Naive thymus-derived CD4-positive, alpha-beta T cell (primary cell): ENCODE data around the gene JOSD2. TPM values are rescaled to one million over a fixed set of nuclear protein-coding genes. Genes with fewer than 3 reads are reported as not detected.

Experiments
- ATAC-seq: fragments of 150-1000 bp; cut with Tn5 transposase; 2 replicates; pipeline ENCODE4 v1.10.0; 2021; ENCODE audit warnings: mild to moderate bottlenecking, moderate library complexity
- CTCF ChIA-PET: fragments of 350-600 bp; sonication (Branson Sonifier 250); formaldehyde crosslinking; loops from one replicate; lab custom pipeline; 2021; ENCODE audit warnings: antibody characterized with exemption; lab: Charles Lee
- POLR2A ChIA-PET: fragments of 350-600 bp; sonication (Branson Sonifier 250); formaldehyde crosslinking; loops from one replicate; lab custom pipeline; 2021; ENCODE audit warnings: antibody characterized with exemption, inconsistent platforms; lab: Charles Lee
- DNase-seq, 9 donors: peaks; one replicate each; pipeline versions ENCODE4 v3.0.0 to v3.0.0-alpha.2; 2020 to 2022; ENCODE audit warnings: mixed read lengths in 1 of 9
- H3K27ac ChIP-seq: one replicate; pipeline ENCODE4 v1.7.0; 2013; ENCODE audit warnings: mild to moderate bottlenecking, low read depth, low read length, moderate library complexity
- H3K27me3 ChIP-seq, 2 donors: one replicate each; pipeline ENCODE4 v1.7.0; 2013; ENCODE audit warnings: low read length in 2 of 2, mild to moderate bottlenecking in 2 of 2, moderate library complexity in 2 of 2; ENCODE audit not compliant: control insufficient read depth in 2 of 2, insufficient read depth in 2 of 2
- H3K36me3 ChIP-seq, 3 experiments: 1 replicate in 2 of 3; 2 replicates in 1 of 3; pipeline ENCODE4 v1.7.0; 2013; ENCODE audit warnings: low read length in 3 of 3, mild to moderate bottlenecking in 3 of 3, moderate library complexity in 1 of 3; ENCODE audit not compliant: insufficient read depth in 3 of 3, control insufficient read depth in 2 of 3
- H3K4me1 ChIP-seq, 2 donors: one replicate each; pipeline ENCODE4 v1.7.0; 2013; ENCODE audit warnings: low read length in 2 of 2, mild to moderate bottlenecking in 2 of 2, moderate library complexity in 1 of 2; ENCODE audit not compliant: control insufficient read depth in 2 of 2, insufficient read depth in 2 of 2
- H3K4me3 ChIP-seq: 2 replicates; pipeline ENCODE4 v1.7.0; 2013; ENCODE audit warnings: mild to moderate bottlenecking, low read length
- H3K9me3 ChIP-seq, 3 experiments: 1 replicate in 2 of 3; 2 replicates in 1 of 3; pipeline ENCODE4 v1.7.0; 2013; ENCODE audit warnings: low read length in 3 of 3; ENCODE audit not compliant: control insufficient read depth in 2 of 3
- H3K27ac Mint-ChIP-seq, 9 donors: one replicate each; pipeline ENCODE4 v1.8.0; 2020 to 2022; ENCODE audit warnings: mixed read lengths in 9 of 9, mild to moderate bottlenecking in 8 of 9, moderate library complexity in 5 of 9, inconsistent platforms in 2 of 9
- H3K27me3 Mint-ChIP-seq, 5 donors: one replicate each; pipeline ENCODE4 v1.8.0; 2021 to 2022; ENCODE audit warnings: mixed read lengths in 5 of 5, mild to moderate bottlenecking in 1 of 5
- H3K36me3 Mint-ChIP-seq, 5 donors: one replicate each; pipeline ENCODE4 v1.8.0; 2020 to 2022; ENCODE audit warnings: mixed read lengths in 5 of 5, mild to moderate bottlenecking in 3 of 5, inconsistent platforms in 1 of 5
- H3K4me1 Mint-ChIP-seq, 7 donors: one replicate each; pipeline ENCODE4 v1.8.0; 2020 to 2022; ENCODE audit warnings: mixed read lengths in 7 of 7, mild to moderate bottlenecking in 3 of 7, inconsistent platforms in 1 of 7
- H3K4me3 Mint-ChIP-seq, 10 donors: one replicate each; pipeline ENCODE4 v1.8.0; 2020 to 2022; ENCODE audit warnings: mild to moderate bottlenecking in 10 of 10, mixed read lengths in 10 of 10, moderate library complexity in 6 of 10, inconsistent platforms in 2 of 10
- H3K9me3 Mint-ChIP-seq, 11 donors: one replicate each; pipeline ENCODE4 v1.8.0; 2020 to 2022; ENCODE audit warnings: mixed read lengths in 11 of 11, mild to moderate bottlenecking in 4 of 11, inconsistent platforms in 1 of 11, moderate library complexity in 1 of 11
- intact Hi-C, 2 donors: fragments of 100-400 bp; cut with micrococcal nuclease; formaldehyde crosslinking; loops; one replicate each; pipeline ENCODE4 v1.15.1; 2023
- polyA plus RNA-seq, 2 donors: library from polyadenylated mRNA; unstranded; fragments of 300-500 nt; fragmentation: Illumina TruSeq; gene quantifications; one replicate each; pipeline ENCODE4 v1.2.3, GENCODE V29; 2021
- total RNA-seq, 6 experiments: library from RNA in 5 of 6; stranded (reverse) in 5 of 6; gene quantifications; 1 replicate in 5 of 6; 2 replicates in 1 of 6; pipeline ENCODE4 v1.2.3 and lab custom pipeline; 2021 to 2026

JOSD2 gene
- total and polyA plus RNA-seq, 7 experiments from 2014 or later = 13.0 to 45.9 (median 20.1) TPM

GRCh38 chr19:50461066-50461875 is 49.7 kb downstream of the JOSD2 start:
- Mint-ChIP-seq H3K27ac (peak overlapping the region in 1 of 9 donors; percentile 52), H3K36me3 (no peaks in the 10 kb centered on the region), H3K27me3 (peaks cover 10 to 44% (median 21%) of the 10 kb centered on the region in 5 donors), H3K4me1 (peaks cover 0 to 14% (median 4%) of the 10 kb centered on the region in 7 donors), H3K4me3 (no peak overlapping the region), H3K9me3 (peaks cover 0 to 1% (median 0%) of the 10 kb centered on the region in 11 donors)
- no peak overlapping the region for H3K27ac ChIP-seq
- H3K4me3 ChIP-seq = no peak overlapping the region
- POLR2A ChIA-PET = interaction anchor here (0.6 to 0.8 kb wide), 2 partner anchors 92 to 104 kb away, joined by 3 read pairs; no protein-coding TSS in a partner anchor
- peak in 8 of 9 donors; percentile 23 to 68 (median 46) for DNase-seq
- intact Hi-C loops = loop anchor here (1.0 to 5.0 kb wide), 5 partner anchors 30 to 104 kb away; no protein-coding TSS in a partner anchor
- peak; percentile 87 for ATAC-seq
- CTCF ChIA-PET = interaction anchor here (1.2 to 1.6 kb wide), 2 partner anchors 95 to 104 kb away, joined by 3 to 13 read pairs; no protein-coding TSS in a partner anchor
- H3K9me3 ChIP-seq = no peaks in the 10 kb centered on the region
- peaks cover 0 to 5% of the 10 kb centered on the region in 2 donors for H3K4me1 ChIP-seq
- H3K27me3 ChIP-seq = peaks cover 0 to 6% of the 10 kb centered on the region in 2 donors
- H3K36me3 ChIP-seq = no peaks in the 10 kb centered on the region

- Histone ChIP-seq H3K36me3 (no peaks in the 10 kb centered on the region), H3K4me1 (peaks cover 0 to 5% of the 10 kb centered on the region in 2 donors), H3K27ac (no peak overlapping the region), H3K27me3 (peaks cover 0 to 6% of the 10 kb centered on the region in 2 donors), H3K9me3 (no peaks in the 10 kb centered on the region), H3K4me3 (no peak overlapping the region)
- H3K4me1 Mint-ChIP-seq = peaks cover 0 to 14% (median 4%) of the 10 kb centered on the region in 7 donors
- intact Hi-C loops = loop anchor here in 1 of 2 donors (5.0 kb wide), 1 partner anchor 48 kb away; no protein-coding TSS in a partner anchor
- DNase-seq (no peak), ATAC-seq (peak; percentile 30)
- no peak overlapping the region for H3K27ac Mint-ChIP-seq
- H3K4me3 Mint-ChIP-seq = no peak overlapping the region
- peaks cover 10 to 49% (median 28%) of the 10 kb centered on the region in 5 donors for H3K27me3 Mint-ChIP-seq
- ChIA-PET CTCF (interaction anchor here (0.6 to 1.6 kb wide), 4 partner anchors 92 to 103 kb away, joined by 3 to 13 read pairs (median 6); no protein-coding TSS in a partner anchor), POLR2A (interaction anchor here (0.8 kb wide), 1 partner anchor 103 kb away, joined by 3 read pairs; no protein-coding TSS in a partner anchor)
- no peaks in the 10 kb centered on the region for H3K36me3 Mint-ChIP-seq
- peaks cover 0 to 1% (median 0%) of the 10 kb centered on the region in 11 donors for H3K9me3 Mint-ChIP-seq
These were observed 50.7 kb downstream of the JOSD2 start for GRCh38 chr19:50460161-50460765.

GRCh38 chr19:50459638-50460037 is 51.4 kb downstream of the JOSD2 start:
- no peaks in the 10 kb centered on the region for H3K9me3 ChIP-seq
- intact Hi-C loops = loop anchor here in 1 of 2 donors (5.0 kb wide), 1 partner anchor 47 kb away; no protein-coding TSS in a partner anchor
- Mint-ChIP-seq H3K4me1 (peaks cover 0 to 14% (median 4%) of the 10 kb centered on the region in 7 donors), H3K27ac (no peak overlapping the region), H3K9me3 (peaks cover 0 to 1% (median 0%) of the 10 kb centered on the region in 11 donors), H3K4me3 (peak overlapping the region in 1 of 10 donors; percentile 12), H3K36me3 (no peaks in the 10 kb centered on the region), H3K27me3 (peaks cover 10 to 42% (median 28%) of the 10 kb centered on the region in 5 donors)
- POLR2A ChIA-PET = interaction anchor here (0.6 kb wide), 1 partner anchor 84 kb away, joined by 3 read pairs; no protein-coding TSS in a partner anchor
- ATAC-seq = no peak
- peaks cover 0 to 5% of the 10 kb centered on the region in 2 donors for H3K4me1 ChIP-seq
- peaks cover 0 to 6% of the 10 kb centered on the region in 2 donors for H3K27me3 ChIP-seq
- no peak overlapping the region for H3K27ac ChIP-seq
- CTCF ChIA-PET = interaction anchor here (0.6 kb wide), 1 partner anchor 95 kb away, joined by 3 read pairs; no protein-coding TSS in a partner anchor
- DNase-seq = no peak
- H3K36me3 ChIP-seq = no peaks in the 10 kb centered on the region
- no peak overlapping the region for H3K4me3 ChIP-seq

GRCh38 chr19:50459067-50459456 is 51.9 kb downstream of the JOSD2 start:
- Mint-ChIP-seq H3K36me3 (no peaks in the 10 kb centered on the region), H3K4me1 (peaks cover 0 to 14% (median 4%) of the 10 kb centered on the region in 7 donors), H3K4me3 (no peak overlapping the region), H3K27ac (no peak overlapping the region), H3K27me3 (peaks cover 10 to 41% (median 28%) of the 10 kb centered on the region in 5 donors), H3K9me3 (peaks cover 0 to 1% (median 0%) of the 10 kb centered on the region in 11 donors)
- ATAC-seq (no peak), DNase-seq (no peak)
- no peaks in the 10 kb centered on the region for H3K9me3 ChIP-seq
- peaks cover 0 to 6% of the 10 kb centered on the region in 2 donors for H3K27me3 ChIP-seq
- ChIA-PET CTCF (no interaction called here), POLR2A (interaction anchor here (0.6 kb wide), 1 partner anchor 83 kb away, joined by 3 read pairs; no protein-coding TSS in a partner anchor)
- no peak overlapping the region for H3K27ac ChIP-seq
- intact Hi-C loops = no loop called here
- peaks cover 0 to 5% of the 10 kb centered on the region in 2 donors for H3K4me1 ChIP-seq
- no peak overlapping the region for H3K4me3 ChIP-seq
- no peaks in the 10 kb centered on the region for H3K36me3 ChIP-seq

GRCh38 chr19:50458396-50459066 is 52.5 kb downstream of the JOSD2 start:
- Histone ChIP-seq H3K9me3 (no peaks in the 10 kb centered on the region), H3K4me1 (peaks cover 0 to 5% of the 10 kb centered on the region in 2 donors), H3K27ac (no peak overlapping the region), H3K4me3 (no peak overlapping the region), H3K36me3 (no peaks in the 10 kb centered on the region), H3K27me3 (peaks cover 0 to 6% of the 10 kb centered on the region in 2 donors)
- Mint-ChIP-seq H3K4me1 (peaks cover 0 to 14% (median 4%) of the 10 kb centered on the region in 7 donors), H3K36me3 (no peaks in the 10 kb centered on the region), H3K4me3 (no peak overlapping the region), H3K9me3 (peaks cover 0 to 1% (median 0%) of the 10 kb centered on the region in 11 donors), H3K27me3 (peaks cover 10 to 40% (median 28%) of the 10 kb centered on the region in 5 donors), H3K27ac (no peak overlapping the region)
- ChIA-PET POLR2A (no interaction called here), CTCF (interaction anchor here (0.6 kb wide), 1 partner anchor 337 kb away, joined by 4 read pairs; no protein-coding TSS in a partner anchor)
- ATAC-seq = no peak
- no peak for DNase-seq
- intact Hi-C loops = no loop called here
